ENCODE measurements around the gene ZNF784.
A peak's percentile ranks its signal among the peaks of the same experiment; 100 is the strongest.

Gene ZNF784, protein sequence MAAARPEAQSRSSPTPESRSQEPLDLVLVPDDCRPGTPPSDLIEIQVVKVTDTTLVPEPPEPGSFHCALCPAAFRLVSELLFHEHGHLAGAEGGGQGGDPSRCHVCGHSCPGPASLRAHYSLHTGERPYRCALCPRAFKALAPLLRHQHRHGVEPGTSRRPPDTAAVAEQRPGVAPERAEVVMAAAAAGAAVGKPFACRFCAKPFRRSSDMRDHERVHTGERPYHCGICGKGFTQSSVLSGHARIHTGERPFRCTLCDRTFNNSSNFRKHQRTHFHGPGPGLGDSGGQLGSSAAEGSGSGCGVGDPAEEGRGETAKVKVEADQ

DNA sequence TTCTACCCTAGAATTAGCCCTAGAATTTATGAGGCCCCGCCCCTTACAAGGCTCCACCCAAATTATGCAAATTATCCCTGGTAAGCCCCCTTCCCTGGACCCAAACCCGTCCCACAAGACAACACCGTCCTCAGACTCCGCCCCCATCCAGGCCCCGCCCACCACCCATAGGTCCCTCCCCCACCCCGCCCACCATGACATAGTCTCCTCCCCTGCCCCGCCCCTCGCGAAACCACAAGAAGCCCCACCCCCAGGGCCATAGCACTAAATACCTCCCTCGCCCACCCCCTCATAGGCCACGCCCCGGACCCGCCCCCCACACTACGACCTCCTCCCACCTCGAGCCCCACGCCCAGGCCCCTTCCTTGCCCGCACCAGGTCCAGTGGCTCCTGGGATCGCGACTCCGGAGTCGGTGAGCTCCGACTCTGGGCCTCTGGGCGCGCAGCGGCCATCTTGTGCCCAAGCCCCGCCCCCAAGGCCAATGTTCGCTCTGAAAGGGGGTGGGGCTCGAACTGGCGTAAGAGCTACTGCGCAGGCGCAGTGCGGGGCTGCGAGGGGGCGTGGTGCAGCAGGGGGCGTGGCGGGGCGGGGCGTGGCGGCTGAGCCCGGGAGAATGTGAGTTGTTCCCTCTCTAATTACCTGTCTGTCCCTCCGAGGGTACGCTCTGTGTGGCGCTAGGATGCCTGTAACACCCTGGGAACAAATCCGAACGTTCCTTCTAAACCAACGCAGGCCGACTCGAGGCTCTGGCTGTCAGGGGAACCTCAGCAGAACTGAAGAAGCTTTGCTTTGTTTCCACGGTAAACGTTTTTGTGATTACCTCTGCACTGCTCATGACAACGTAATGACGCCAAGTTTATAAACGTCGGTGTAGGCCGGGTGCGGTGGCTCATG is at the start of gene ZNF784:
TSS of gene ZNF784 (minus strand) at position 458 of the 895 bp plus-strand sequence. CDS start at position 453, 5 bp downstream.
- DNase-seq (ENCODE audit: low spot score): peak; percentile 93

DNA sequence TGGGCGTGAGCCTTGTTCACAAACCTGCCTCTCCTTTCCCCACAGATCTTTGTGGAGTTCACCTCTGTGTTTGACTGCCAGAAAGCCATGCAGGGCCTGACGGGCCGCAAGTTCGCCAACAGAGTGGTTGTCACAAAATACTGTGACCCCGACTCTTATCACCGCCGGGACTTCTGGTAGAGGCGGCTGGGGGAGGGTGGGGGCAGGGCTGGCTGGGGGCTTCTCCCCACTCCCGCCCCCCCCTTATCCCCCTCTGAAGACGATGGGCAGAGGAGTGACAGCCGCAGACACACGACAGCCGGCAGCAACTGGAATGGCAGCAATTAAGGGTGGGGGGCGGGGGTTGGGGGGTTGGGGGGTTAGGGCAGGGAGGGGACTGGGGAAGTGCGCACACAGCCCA is 49.5 kb upstream of the ZNF784 start:
- DNase-seq (ENCODE audit: low spot score): no peak

DNA sequence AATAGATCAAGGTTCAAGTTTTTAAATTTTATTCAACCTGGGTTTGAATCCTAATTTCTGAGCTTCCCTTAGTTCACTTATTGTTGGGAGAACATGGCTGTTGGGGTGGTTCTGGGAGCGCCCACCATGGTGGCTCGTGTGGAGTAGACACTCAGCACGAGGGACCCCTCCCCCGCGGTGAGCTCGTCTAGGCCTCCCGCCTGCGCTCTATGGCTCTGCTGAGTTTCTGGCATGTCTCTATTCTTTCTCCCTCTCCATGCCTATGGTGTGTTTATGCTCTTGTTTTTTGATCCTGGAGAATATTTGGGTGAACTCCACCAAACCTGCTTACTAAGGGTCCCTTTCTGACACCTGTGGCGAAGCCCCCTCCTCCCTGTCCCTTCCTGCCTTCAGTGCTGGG is 49.1 kb upstream of the ZNF784 start:
- no peak for DNase-seq (ENCODE audit: low spot score)

DNA sequence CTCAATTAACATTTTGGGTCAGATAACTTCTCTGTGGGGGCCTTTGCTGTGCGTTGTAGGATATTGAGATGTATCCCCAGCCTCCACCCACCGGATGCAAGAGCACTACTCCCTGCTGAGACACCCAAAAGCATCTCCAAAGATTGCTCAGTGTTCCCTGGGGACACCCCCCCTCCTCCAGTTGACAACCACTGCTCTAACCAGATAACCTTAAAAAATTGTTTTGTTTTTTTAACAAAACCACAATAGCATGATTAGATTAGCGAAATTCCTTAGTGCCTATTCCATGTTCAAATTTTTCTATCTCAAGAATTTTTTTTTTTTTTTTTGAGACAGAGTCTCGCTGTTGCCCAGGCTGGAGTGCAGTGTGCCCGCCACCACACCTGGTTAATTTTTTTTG is 48.1 kb upstream of the ZNF784 start:
- DNase-seq (ENCODE audit: low spot score): no peak

DNA sequence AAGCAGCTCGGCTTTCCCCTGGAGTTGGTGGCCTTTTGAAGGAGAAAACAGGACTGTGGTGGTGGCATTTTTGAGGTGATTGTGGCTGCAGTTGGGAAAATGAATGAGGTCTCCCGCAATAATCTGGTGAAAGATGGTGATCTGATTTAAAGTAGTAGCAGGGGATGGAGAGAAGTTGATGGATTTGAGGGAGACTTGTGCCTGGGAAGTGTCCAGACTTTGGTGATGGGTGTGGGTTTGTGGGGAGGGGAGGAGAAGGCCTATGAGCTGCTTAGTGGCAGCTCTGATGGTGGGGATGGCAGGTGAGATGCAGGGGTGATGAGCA is 46.6 kb upstream of the ZNF784 start:
- no peak for DNase-seq (ENCODE audit: low spot score)

DNA sequence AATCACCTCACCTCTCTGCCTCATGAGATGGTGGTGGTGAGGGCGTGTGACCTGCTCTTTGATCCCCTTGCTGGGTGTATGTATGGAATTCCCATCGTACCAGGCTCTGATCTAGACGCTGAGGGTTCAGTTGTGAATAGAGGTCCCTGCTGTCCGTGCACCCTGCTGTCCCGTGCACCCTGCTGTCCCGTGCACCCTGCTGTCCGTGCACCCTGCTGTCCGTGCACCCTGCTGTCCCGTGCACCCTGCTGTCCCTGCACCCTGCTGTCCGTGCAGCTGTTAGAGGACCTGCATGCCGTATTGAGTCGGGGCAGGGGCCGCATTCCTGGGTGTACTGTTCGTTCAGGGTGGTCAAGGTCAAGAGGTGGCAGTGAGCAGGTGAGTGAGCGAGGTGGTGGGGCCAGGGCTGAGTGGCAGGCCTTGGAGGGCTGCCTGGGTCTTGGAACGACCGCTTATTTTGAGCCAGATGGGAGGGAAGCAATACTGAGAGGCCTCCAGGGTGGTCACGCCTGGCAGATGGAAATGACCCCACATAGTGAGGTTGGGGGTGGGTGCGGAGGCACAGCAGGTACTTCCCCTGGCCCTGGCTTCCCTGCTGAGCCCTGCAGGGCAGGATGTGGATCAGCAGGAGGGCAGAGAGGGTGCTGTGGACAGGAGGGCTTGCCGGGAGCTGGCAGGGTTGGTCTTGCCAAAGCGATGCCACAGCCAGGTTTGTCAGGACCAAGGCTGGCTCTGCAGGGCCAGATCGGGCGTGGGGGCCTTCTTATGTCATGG is 46.1 kb upstream of the ZNF784 start:
- no peak for DNase-seq (ENCODE audit: low spot score)

DNA sequence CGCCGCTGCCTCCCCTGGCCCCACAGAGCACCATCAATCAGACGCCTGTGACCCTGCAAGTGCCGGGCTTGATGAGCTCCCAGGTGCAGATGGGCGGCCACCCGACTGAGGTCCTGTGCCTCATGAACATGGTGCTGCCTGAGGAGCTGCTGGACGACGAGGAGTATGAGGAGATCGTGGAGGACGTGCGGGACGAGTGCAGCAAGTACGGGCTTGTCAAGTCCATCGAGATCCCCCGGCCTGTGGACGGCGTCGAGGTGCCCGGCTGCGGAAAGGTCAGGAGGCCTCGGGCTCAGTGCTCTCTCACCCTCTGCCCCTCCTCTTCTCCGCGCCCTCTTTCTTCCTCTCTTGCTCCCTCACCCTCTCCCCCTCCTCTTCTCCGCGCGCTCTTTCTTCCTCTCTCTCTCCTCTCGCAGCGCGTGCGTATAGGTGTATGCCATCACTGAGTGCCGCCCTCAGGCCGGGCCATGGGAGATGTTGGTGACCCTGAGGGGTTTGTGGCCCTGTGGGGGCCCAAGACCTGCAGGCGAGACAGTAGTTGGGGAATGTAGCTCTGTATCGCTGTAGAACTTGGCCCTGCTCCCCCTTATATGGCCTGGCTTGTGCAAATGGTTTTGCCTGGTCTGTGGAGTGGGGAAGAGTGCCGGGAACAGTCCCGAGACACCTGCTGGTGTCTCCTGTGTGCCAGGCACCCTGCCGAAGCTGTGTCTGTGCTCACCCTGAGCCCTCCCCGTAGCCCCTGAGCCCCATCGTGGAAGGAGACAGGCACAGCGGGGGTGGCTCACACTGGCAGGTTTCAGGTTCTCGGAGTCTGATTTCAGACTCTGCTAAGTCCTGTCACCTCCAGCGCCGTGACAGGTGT is 45.3 kb upstream of the ZNF784 start:
- no peak for DNase-seq (ENCODE audit: low spot score)

DNA sequence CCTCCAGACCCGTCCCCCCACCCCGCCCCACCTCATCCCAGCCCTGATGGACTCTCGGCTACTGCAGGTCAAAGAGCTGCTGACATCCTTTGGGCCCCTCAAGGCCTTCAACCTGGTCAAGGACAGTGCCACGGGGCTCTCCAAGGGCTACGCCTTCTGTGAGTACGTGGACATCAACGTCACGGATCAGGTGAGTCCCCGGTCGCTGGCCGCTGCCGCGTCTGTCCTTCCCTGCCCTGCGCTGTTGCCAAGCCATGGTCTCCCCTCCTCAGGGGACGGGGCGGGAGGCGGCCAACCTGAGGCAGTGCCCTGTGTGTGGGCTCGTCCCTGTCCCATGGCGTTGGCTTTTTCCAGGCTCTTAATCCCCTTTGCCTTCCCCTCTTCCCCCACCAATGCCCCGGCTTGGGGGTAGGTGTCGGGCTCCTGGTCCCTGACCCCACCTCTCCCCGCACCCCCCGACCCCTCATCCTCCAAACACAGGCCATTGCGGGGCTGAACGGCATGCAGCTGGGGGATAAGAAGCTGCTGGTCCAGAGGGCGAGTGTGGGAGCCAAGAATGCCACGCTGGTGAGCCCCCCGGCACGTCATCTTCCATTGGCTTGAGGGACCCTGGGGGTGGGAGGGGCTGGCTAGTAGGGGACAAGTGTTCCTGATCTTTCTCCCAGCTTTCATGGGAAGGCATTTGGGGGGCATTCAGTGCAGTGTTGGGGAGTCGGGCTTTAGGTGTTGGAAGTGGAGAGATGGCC is 44.4 kb upstream of the ZNF784 start:
- no peak for DNase-seq (ENCODE audit: low spot score)

DNA sequence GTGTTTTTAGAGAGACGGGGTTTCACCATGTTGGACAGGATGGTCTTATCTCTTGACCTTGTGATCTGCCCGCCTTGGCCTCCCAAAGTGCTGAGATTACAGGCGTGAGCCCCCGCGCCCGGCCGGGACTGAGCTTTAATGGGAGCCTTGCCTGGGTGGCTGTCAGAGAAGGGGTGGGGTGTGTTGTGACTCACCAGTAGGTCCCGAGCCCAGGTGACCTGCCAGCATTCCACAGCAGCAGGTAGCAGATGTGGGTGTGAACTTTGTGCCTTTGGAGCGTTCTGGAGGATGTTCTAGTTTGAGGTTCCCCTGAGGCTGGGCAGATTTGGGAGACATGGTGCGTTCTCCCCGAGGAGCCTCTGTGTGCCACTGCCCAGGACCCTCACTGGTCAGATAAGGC is 43.6 kb upstream of the ZNF784 start:
- DNase-seq (ENCODE audit: low spot score): no peak

DNA sequence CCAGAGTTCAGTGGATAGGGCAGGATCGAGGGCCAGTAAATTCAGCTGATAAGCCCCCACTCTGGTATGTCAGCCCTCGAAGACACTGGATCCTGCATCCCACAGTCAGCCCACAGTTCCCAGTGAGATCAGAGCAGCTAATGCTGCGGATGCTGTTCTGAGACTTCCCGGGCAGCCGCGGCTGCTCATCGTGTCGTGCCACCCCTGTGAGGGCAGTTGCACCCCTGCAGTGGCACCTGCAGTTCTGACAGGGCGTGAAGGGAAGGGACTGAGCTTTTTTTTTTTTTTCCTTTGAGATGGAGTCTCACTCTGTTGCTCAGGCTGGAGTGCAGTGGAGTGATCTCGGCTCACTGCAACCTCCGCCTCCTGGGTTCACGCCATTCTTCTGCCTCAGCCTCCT is 43.1 kb upstream of the ZNF784 start:
- no peak for DNase-seq (ENCODE audit: low spot score)

DNA sequence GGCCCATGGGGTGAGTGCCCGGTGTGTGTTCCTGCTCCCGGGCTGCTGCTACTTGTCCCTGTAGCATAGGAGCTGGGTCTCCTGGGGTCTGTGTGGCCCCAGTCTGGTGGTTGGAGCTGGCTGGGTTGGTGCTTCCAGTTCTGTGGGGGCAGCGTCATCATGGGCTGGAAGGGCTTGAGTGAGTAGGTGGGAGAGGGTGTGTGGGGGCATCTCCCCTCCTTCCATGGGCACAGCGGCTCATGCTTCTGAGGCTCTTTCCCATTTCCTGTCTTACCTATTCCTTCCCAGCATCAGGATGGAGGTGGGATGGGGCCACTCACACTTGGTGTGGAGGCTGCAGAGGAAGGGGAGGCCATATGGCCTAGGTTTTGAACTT is 42.6 kb upstream of the ZNF784 start:
- no peak for DNase-seq (ENCODE audit: low spot score)

DNA sequence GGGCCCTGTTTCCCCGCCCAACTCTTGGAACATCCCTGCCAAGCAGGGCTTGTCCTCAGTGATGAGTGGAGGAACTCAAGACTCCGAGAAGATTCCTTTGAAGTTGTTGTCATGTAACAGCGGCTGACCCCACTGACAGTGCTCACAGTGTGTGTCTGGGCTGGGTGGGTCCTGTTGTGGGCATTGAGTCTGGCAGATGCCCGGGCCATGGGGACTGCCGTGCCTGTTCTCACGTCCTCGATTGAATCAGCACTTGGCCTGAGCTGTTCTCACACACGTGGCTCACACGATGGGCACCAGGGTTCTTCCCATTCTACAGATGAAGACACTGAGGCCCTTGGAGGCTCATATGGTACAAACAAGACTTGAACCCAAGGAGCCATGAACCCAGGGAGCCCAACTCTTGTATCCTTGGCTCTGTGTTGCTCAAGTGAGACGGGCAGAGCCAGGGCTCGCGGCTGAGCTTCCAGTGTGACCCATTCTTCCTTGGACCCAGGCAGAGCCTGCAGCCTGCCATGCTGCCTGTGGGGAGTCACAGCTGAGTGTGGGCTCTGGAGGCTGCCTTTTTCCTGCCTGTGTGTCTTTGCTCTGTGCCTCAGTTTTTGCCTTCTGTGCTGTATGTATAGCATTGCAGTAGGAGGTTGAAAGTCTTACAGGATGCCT is 42.1 kb upstream of the ZNF784 start:
- DNase-seq (ENCODE audit: low spot score): no peak

DNA sequence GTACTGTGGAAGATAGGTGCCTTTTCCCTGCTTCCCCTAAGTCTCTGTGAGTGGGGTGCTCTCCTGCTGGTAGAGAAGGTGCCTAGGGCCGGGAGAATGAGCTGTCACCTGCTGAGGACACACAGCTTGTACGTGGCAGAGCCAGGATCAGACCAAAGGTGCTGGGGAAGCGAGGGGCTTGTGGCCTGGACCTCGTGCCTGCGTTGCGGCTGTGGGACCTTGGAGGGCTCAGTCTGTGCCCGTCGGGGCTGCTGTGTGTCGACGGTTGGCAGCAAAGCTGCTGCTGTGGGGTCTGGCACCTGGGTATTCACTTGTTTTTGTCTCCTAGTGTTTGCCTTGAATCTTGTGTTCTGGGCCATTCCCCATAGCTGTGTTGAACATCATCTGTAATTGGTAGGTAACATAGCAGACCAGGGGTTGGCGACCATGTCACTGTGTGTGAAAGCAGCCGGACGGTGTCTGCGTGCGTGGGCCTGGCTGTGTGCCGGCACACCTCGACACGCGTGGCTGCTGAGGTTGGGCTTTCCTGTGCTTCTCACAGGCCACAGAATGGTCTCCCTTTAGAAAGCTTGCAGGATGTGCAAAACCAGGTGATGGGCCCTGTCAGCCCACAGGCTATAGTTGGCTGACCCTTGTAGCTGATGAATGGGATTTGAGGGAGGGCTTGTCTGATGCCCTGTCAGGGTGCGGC is 39.6 kb upstream of the ZNF784 start:
- DNase-seq (ENCODE audit: low spot score): no peak

DNA sequence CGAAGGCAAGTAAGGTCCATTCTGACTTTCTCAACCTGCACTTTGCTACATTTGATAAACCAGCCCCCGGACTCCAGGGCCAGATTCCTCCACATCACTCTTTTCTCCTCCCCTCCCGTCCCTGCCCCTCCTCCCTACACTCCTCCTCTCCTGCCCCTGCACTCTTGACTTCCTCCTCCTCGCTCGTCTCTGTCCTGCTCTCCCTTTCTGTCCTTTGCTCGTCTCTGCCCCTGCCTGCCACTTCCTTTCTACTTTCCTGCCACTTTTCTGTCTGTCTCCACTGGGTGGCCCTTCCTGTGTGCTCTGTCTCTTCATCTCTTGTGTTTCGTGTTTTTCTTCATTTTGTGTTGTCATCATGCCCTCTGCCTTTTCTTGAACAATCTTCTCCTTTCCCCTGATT is 37.5 kb upstream of the ZNF784 start:
- no peak for DNase-seq (ENCODE audit: low spot score)

DNA sequence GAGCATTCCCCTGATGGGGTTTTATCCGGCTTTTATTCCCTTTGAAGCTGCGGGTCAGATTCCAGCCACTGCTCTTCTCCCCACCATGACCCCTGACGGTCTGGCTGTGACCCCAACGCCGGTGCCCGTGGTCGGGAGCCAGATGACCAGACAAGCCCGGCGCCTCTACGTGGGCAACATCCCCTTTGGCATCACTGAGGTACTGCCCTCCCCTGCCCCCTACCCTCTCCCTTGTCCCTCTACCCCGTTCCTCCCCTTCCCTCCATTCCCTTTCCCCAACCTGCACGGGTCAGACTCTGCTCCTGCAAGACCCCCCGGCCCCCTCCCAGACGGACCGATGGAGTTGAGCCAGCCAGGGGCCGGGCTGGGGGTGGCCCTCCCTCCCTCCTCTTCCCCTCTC is 36.6 kb upstream of the ZNF784 start:
- no peak for DNase-seq (ENCODE audit: low spot score)

DNA sequence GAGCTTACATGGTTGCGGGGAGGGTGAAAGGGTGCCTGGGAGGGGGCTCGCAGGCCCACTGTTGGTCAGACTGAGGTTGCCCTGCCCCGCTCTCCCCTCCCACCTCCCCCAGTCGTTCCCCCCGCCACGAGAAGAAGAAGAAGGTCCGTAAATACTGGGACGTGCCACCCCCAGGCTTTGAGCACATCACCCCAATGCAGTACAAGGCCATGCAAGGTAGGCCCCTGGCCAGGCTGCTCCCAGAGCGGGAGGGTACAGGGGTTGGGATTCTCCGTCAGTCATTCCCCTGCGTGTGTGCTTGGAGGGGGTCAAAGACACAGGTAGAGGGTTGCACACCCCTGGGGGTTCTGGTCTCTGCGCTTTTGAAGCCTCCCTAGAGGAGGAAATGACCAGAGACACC is 36.0 kb upstream of the ZNF784 start:
- DNase-seq (ENCODE audit: low spot score): no peak

DNA sequence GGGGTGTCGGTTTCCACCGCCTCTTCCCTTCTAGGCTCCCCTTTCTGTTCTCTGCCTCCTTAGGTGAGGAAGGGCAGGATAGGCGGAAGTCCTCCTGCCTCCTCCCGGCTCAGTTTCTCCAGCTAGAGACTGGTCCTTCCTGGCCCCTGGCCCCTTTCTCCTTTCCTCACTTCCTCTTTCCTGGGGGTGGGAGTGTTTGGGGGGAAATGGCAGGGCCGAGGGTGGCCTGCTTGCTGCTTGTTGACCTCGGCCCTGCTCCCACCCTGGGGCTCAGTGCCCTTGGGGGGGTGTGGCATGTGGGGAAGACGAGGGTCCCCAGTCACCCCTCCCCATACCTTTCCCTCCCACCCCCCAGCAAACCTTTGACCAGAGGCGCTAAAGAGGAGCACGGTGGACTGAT is 35.5 kb upstream of the ZNF784 start:
- no peak for DNase-seq (ENCODE audit: low spot score)

DNA sequence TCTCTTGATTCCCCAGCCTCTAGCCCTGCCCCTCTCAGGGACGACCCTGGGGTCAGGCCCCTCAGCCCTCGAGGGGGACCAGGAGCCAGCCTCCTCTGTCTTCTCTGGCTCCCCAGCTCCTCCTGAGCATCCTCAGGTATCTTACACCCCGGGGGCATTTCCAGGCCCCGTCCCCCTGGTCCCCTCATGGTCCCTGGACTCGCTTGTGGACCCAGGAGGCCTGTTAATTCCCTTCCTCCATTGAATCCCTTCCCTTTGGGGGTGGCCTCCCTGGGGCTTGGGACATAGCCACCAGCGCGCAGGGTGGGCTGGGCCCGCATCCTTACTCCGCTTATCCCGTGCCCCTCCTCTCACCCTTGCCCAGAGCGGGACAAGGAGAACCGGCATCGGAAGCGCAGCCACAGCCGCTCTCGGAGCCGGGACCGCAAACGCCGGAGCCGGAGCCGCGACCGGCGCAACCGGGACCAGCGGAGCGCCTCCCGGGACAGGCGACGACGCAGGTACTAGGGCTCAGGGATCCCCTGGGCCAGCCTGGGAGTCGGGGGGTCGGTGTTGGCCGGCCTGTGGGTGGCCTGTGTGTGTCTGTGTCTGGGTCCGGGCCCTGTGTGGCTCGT is 34.6 kb upstream of the ZNF784 start:
- no peak for DNase-seq (ENCODE audit: low spot score)

DNA sequence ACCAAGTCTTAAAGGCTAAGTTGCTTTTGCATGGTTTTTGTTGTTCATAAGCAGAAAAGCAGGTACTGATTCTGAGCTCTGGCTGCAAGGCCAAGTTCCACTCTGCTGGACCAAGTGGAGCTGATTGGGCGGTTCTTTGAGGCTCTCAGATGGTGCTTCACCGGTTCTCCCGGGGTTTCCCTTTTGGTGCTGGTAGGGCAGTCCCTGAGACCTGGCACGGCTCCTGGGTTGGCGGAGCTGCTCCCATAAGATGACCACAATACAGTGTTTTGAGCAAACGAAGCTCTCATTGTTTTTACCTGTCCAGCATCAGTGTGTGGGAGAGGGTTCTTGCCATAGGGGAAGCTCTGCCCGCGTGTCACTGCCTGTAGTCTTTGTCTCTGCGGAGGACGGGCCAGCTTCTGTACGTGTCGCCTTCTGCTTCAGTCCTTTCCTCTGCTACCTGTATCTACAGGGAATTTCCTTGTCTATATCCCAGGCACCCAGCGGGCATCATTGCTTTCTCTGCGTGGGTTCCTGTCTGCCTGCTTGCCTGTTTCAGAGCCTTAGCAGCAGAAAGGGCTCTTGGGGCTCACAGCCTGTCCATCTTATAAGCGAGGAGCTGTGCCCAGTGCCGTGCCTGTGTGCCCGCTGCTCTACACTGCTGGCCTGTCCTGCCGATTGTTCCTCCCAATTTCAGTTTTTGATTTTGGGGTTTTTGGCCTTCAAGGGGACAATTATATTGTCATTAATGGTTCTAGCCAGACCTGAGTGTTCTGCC is 32.8 kb upstream of the ZNF784 start:
- DNase-seq (ENCODE audit: low spot score): no peak

Data from HuH-7 (cell line).